DND-41 (cell line): ENCODE data around the gene KLF1.

Experiments used
- CTCF ChIP-seq: IDR thresholded peaks from 2 replicates; pipeline ENCODE4 v1.5.1; 2012; ENCODE audit warnings: borderline replicate concordance, low read length, moderate library complexity, mild to moderate bottlenecking; ENCODE audit not compliant: poor library complexity, severe bottlenecking; ENCODE audit errors: extremely low read depth
- EZH2 ChIP-seq: IDR thresholded peaks from 3 replicates; pipeline ENCODE4 v1.6.1; 2012; ENCODE audit warnings: borderline replicate concordance, low read depth, mild to moderate bottlenecking, moderate library complexity, low read length, inconsistent platforms; ENCODE audit not compliant: severe bottlenecking

- no peak for TF ChIP-seq CTCF
- no peak for TF ChIP-seq EZH2
Observed at GRCh38 chr19:12834566-12834943, 52.4 kb downstream of the KLF1 start, which contains the start of gene RTBDN.
